HCT116 (cell line): ENCODE measurements around the gene WSCD1.

Experiments used
- EZH2 ChIP-seq: fragments of 200-600 bp; sonication (generic); IDR thresholded peaks from 2 replicates; pipeline ENCODE4 v1.6.1; 2017; ENCODE audit warnings: antibody characterized with exemption, mixed run types
- ZNF274 ChIP-seq: fragments of 200-500 bp; sonication (Bioruptor generic); IDR thresholded peaks from 2 replicates; pipeline ENCODE4 v1.6.1; 2014; ENCODE audit warnings: mild to moderate bottlenecking, low read depth, low read length, inconsistent platforms

DNA sequence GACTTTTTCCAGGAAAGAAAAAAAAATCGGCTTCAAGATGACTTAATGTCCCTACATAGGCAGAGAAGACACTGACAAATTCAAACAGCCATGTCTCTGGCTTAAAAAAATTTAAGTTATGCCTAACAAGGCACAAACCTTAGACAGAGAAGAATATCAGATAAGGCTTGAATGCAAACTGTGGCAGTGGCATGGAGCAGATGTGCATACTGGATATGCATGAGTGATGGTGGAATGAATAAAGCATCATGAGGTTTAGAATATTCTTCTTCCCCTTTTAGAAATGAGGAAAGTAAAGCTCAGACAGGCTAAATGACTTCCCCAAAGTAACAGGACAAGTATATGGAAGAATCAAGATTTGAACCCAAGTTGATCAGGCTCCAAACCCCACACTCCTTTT is 23.2 kb upstream of the WSCD1 start:
- TF ChIP-seq ZNF274 = no peak
- no peak for TF ChIP-seq EZH2
